HepG2 (cell line): ENCODE data around the gene DGAT2. TPM values are rescaled to one million over a fixed set of nuclear protein-coding genes. Genes with fewer than 3 reads are reported as not detected.
A peak's percentile ranks its signal among the peaks of the same experiment; 100 is the strongest.

Source experiments
- AGO2 ChIP-seq: fragments of 200-400 bp; formaldehyde crosslinking; optimal IDR thresholded peaks from 2 replicates; pipeline ENCODE3; 2017; ENCODE audit warnings: mild to moderate bottlenecking, low read depth, low read length, moderate library complexity
- CBFB ChIP-seq: sonication (generic); formaldehyde crosslinking; IDR thresholded peaks from 2 replicates; pipeline ENCODE4 v1.4.0; 2020; ENCODE audit warnings: missing genetic modification reagents
- DR1 ChIP-seq: sonication (generic); formaldehyde crosslinking; IDR thresholded peaks from 2 replicates; pipeline ENCODE4 v1.8.0; 2021; ENCODE audit warnings: mild to moderate bottlenecking, missing genetic modification reagents, inconsistent platforms
- EHMT2 ChIP-seq: fragments of 200-600 bp; sonication (generic); IDR thresholded peaks from 2 replicates; pipeline ENCODE4 v1.7.0; 2017; ENCODE audit warnings: antibody characterized with exemption, low read depth, low read length, borderline replicate concordance
- ETV6 ChIP-seq: sonication (generic); formaldehyde crosslinking; conservative IDR thresholded peaks from 2 replicates; pipeline ENCODE4 v1.4.0; 2020; ENCODE audit warnings: missing genetic modification reagents
- HNRNPLL ChIP-seq: fragments of 200-400 bp; formaldehyde crosslinking; IDR thresholded peaks from 2 replicates; pipeline ENCODE4 v1.6.1; 2017; ENCODE audit warnings: mild to moderate bottlenecking, low read depth, low read length; ENCODE audit not compliant: poor library complexity, severe bottlenecking
- IRF2 ChIP-seq: IDR thresholded peaks from 2 replicates; pipeline ENCODE4 v1.6.1; 2018; ENCODE audit warnings: missing genetic modification reagents, missing compliant biosample characterization
- MTA3 ChIP-seq: sonication (generic); formaldehyde crosslinking; IDR thresholded peaks from 2 replicates; pipeline ENCODE4 v1.4.0; 2020; ENCODE audit warnings: missing genetic modification reagents
- NFE2 ChIP-seq: sonication (generic); formaldehyde crosslinking; IDR thresholded peaks from 2 replicates; pipeline ENCODE4 v1.4.0; 2020; ENCODE audit warnings: missing genetic modification reagents
- PAF1 ChIP-seq: IDR thresholded peaks from 2 replicates; pipeline ENCODE4 v1.6.1; 2016; ENCODE audit warnings: missing genetic modification reagents, missing compliant biosample characterization
- POLR2AphosphoS5 ChIP-seq: IDR thresholded peaks from 2 replicates; pipeline ENCODE4 v1.6.1; 2012; ENCODE audit warnings: low read depth, low read length
- RCOR2 ChIP-seq: IDR thresholded peaks from 2 replicates; pipeline ENCODE4 v1.6.1; 2016; ENCODE audit warnings: missing biosample characterization, missing genetic modification reagents
- SKI ChIP-seq: fragments of 450-650 bp; IDR thresholded peaks from one replicate; pipeline ENCODE4 v1.6.1; 2018; ENCODE audit warnings: mild to moderate bottlenecking; ENCODE audit not compliant: partially characterized antibody
- TFDP2 ChIP-seq: sonication (generic); formaldehyde crosslinking; IDR thresholded peaks from 2 replicates; pipeline ENCODE4 v1.4.0; 2020; ENCODE audit warnings: missing genetic modification reagents
- THAP9 ChIP-seq: sonication (generic); formaldehyde crosslinking; IDR thresholded peaks from 2 replicates; pipeline ENCODE4; 2020; ENCODE audit warnings: missing genetic modification reagents, mild to moderate bottlenecking, borderline replicate concordance
- XRCC5 ChIP-seq: fragments of 200-400 bp; formaldehyde crosslinking; optimal IDR thresholded peaks from 2 replicates; pipeline ENCODE3; 2017; ENCODE audit warnings: mild to moderate bottlenecking, low read length
- ZBTB3 ChIP-seq: sonication (generic); formaldehyde crosslinking; IDR thresholded peaks from 2 replicates; pipeline ENCODE4 v1.4.0; 2020; ENCODE audit warnings: low read depth, mild to moderate bottlenecking, moderate library complexity, missing genetic modification reagents, borderline replicate concordance
- ZNF34 ChIP-seq: sonication (generic); formaldehyde crosslinking; IDR thresholded peaks from 2 replicates; pipeline ENCODE4 v1.4.0; 2020; ENCODE audit warnings: mild to moderate bottlenecking, missing genetic modification reagents, borderline replicate concordance
- ZNF382 ChIP-seq: sonication (generic); formaldehyde crosslinking; IDR thresholded peaks from 2 replicates; pipeline ENCODE4 v1.5.0; 2020; ENCODE audit warnings: missing genetic modification reagents, mild to moderate bottlenecking, borderline replicate concordance
- ZNF383 ChIP-seq: sonication (generic); formaldehyde crosslinking; IDR thresholded peaks from 2 replicates; pipeline ENCODE4 v1.4.0; 2020; ENCODE audit warnings: missing genetic modification reagents, mild to moderate bottlenecking, borderline replicate concordance
- ZNF431 ChIP-seq: sonication (generic); formaldehyde crosslinking; IDR thresholded peaks from 2 replicates; pipeline ENCODE4 v1.9.0; 2022; ENCODE audit warnings: missing genetic modification reagents, low read depth, mild to moderate bottlenecking, borderline replicate concordance
- ZNF562 ChIP-seq: sonication (generic); formaldehyde crosslinking; IDR thresholded peaks from 2 replicates; pipeline ENCODE4 v1.8.0; 2022; ENCODE audit warnings: missing genetic modification reagents, borderline replicate concordance
- ZNF577 ChIP-seq: sonication (generic); formaldehyde crosslinking; IDR thresholded peaks from 2 replicates; pipeline ENCODE4 v1.4.0; 2020; ENCODE audit warnings: mild to moderate bottlenecking, low read depth, missing genetic modification reagents, borderline replicate concordance
- ZNF607 ChIP-seq: sonication (generic); formaldehyde crosslinking; IDR thresholded peaks from 2 replicates; pipeline ENCODE4 v1.5.1; 2020; ENCODE audit warnings: missing genetic modification reagents, mild to moderate bottlenecking, borderline replicate concordance
- ZNF652 ChIP-seq: IDR thresholded peaks from 2 replicates; pipeline ENCODE4 v1.6.1; 2016; ENCODE audit warnings: low read depth, borderline replicate concordance
- ZNF83 ChIP-seq: sonication (generic); formaldehyde crosslinking; IDR thresholded peaks from 2 replicates; pipeline ENCODE4 v1.4.0; 2020; ENCODE audit warnings: missing genetic modification reagents, mild to moderate bottlenecking, borderline replicate concordance
- polyA plus RNA-seq, 8 experiments: library from polyadenylated mRNA; depleted of rRNA in 3 of 8; stranded (reverse) in 7 of 8; unstranded in 1 of 8; fragments of >200 nt; fragmentation: Illumina TruSeq in 4 of 8; extraction: Trizol in 4 of 8; gene quantifications; 2 replicates each; pipeline versions ENCODE4 v1.2.1 to v1.2.3, GENCODE V29; 2011 to 2016; ENCODE audit warnings: low read depth in 4 of 8, missing spikeins in 1 of 8, mixed read lengths in 1 of 8; ENCODE audit not compliant: insufficient read depth in 1 of 8
- total RNA-seq, 5 experiments: library from RNA; depleted of rRNA; stranded (reverse); fragments of >200 nt; fragmentation: Illumina TruSeq; extraction: Trizol; gene quantifications; 2 replicates each; pipeline ENCODE4 v1.2.3, GENCODE V29; 2016; ENCODE audit warnings: low read depth in 1 of 5

DGAT2 gene
- total and polyA plus RNA-seq, 2 of the 13 experiments (the other 11 are each of a cell fraction or from before 2014, with no cell fraction given), result 39.0 to 65.6 TPM

GRCh38 chr11:75719340-75720239 is 49.0 kb upstream of the DGAT2 start (continued):
- TF ChIP-seq TFDP2 (CRISPR knock-in tag), result peak; percentile 66
- TF ChIP-seq HNRNPLL, result no peak
- no peak; the same call in 1 of the 2 replicates for TF ChIP-seq CBFB (CRISPR knock-in tag)
- peak; percentile 34; the same call in 1 of the 2 replicates for TF ChIP-seq ZNF607 (CRISPR knock-in tag)
- no peak for TF ChIP-seq ZNF652 (CRISPR knock-in tag)
- TF ChIP-seq THAP9 (CRISPR knock-in tag), result no peak
- 0 out of 2 replicates have a peak, but pooled peaks have one; percentile 34 for TF ChIP-seq ZNF383
- no peak for TF ChIP-seq ZNF83 (CRISPR knock-in tag)
- TF ChIP-seq IRF2 (CRISPR knock-in tag), result peak; percentile 61
- TF ChIP-seq RCOR2, result no peak
- TF ChIP-seq AGO2, result no peak
- TF ChIP-seq ZNF34 (CRISPR knock-in tag), result no peak
- TF ChIP-seq ZNF577, result no peak
- peak; percentile 77 for TF ChIP-seq ZNF431 (CRISPR knock-in tag)
- no peak for TF ChIP-seq PAF1 (CRISPR knock-in tag)
- TF ChIP-seq POLR2AphosphoS5, result peak; percentile 81
- no peak for TF ChIP-seq ZNF382
- TF ChIP-seq ZNF562, result no peak
- TF ChIP-seq NFE2 (CRISPR knock-in tag), result no peak
- peak; percentile 9 for TF ChIP-seq XRCC5
- TF ChIP-seq ETV6 (CRISPR knock-in tag), result no peak
- no peak for TF ChIP-seq MTA3 (CRISPR knock-in tag)
- no peak for TF ChIP-seq SKI
- TF ChIP-seq DR1, result no peak
- TF ChIP-seq ZBTB3 (CRISPR knock-in tag), result no peak
- TF ChIP-seq EHMT2, result no peak
